ENCODE data around the gene TFF2.

Gene TFF2

DNA sequence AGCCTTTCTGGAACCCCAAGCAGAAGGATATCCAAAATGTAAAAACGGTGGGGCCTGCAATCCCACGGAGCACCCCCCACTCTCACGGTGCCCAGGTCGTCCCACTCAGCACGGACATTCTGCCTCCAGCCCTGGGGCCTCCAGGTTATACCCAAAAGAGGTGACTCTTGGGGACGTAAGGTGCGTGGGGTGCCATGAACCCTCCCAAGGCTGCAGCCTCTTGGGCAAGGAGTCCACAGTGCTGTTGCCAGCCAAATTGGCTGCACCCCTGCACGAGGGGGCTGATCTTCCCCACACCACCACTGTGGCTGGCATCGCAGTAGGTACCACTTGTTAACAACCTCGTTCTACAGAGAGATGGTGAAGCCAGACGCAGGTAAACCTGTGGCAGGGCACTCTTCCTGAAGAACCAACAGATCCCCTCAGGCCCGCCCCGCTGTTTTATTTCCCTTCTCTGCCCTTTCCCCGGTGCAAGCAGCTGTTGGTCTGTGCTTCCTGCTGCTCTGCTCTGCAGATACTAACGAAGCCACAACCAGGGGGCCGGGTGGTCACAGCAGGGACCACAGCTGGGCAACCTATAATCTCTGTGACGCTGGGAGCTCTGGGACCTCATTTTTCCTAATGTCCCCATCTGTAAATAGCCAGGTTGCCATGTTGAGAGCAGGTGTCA, 44.3 kb downstream of the TFF2 start:
- no peak overlapping the region for H2AFZ ChIP-seq (ENCODE audit: low read length)
- no peak overlapping the region for H3K27ac ChIP-seq (ENCODE audit: low read depth, low read length, poor library complexity, severe bottlenecking)
- no peaks in the 10 kb centered on the region for H3F3A ChIP-seq (ENCODE audit: insufficient read depth, low read length)
- TF ChIP-seq EZH2 (IDR thresholded peaks at IDR 0.05; ENCODE audit: borderline replicate concordance, low read length): no peak
- TF ChIP-seq, protein P1, sequence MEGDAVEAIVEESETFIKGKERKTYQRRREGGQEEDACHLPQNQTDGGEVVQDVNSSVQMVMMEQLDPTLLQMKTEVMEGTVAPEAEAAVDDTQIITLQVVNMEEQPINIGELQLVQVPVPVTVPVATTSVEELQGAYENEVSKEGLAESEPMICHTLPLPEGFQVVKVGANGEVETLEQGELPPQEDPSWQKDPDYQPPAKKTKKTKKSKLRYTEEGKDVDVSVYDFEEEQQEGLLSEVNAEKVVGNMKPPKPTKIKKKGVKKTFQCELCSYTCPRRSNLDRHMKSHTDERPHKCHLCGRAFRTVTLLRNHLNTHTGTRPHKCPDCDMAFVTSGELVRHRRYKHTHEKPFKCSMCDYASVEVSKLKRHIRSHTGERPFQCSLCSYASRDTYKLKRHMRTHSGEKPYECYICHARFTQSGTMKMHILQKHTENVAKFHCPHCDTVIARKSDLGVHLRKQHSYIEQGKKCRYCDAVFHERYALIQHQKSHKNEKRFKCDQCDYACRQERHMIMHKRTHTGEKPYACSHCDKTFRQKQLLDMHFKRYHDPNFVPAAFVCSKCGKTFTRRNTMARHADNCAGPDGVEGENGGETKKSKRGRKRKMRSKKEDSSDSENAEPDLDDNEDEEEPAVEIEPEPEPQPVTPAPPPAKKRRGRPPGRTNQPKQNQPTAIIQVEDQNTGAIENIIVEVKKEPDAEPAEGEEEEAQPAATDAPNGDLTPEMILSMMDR (IDR thresholded peaks at IDR 0.05; ENCODE audit: low read length): no peak
- H3K36me3 ChIP-seq (ENCODE audit: insufficient read depth, low read length): no peaks in the 10 kb centered on the region
- H3K9me2 ChIP-seq (ENCODE audit: low read depth, low read length): no peaks in the 10 kb centered on the region
- no peak overlapping the region for H3K4me3 ChIP-seq (ENCODE audit: low read depth, low read length, poor library complexity, severe bottlenecking)
- H3K79me2 ChIP-seq (ENCODE audit: insufficient read depth, low read length): no peaks in the 10 kb centered on the region
- no peaks in the 10 kb centered on the region for H3K9me3 ChIP-seq (ENCODE audit: low read length)
- H3K4me1 ChIP-seq (ENCODE audit: insufficient read depth, low read length, severe bottlenecking): no peaks in the 10 kb centered on the region
- no peak overlapping the region for H3K4me2 ChIP-seq (ENCODE audit: low read length)
- peaks cover 13% of the 10 kb centered on the region; the same call in 1 of the 2 replicates for H3K27me3 ChIP-seq (ENCODE audit: insufficient read depth, low read length)
- H4K20me1 ChIP-seq (ENCODE audit: insufficient read depth, low read length): no peaks in the 10 kb centered on the region
- no peak overlapping the region for H3K9ac ChIP-seq (ENCODE audit: low read length)

DNA sequence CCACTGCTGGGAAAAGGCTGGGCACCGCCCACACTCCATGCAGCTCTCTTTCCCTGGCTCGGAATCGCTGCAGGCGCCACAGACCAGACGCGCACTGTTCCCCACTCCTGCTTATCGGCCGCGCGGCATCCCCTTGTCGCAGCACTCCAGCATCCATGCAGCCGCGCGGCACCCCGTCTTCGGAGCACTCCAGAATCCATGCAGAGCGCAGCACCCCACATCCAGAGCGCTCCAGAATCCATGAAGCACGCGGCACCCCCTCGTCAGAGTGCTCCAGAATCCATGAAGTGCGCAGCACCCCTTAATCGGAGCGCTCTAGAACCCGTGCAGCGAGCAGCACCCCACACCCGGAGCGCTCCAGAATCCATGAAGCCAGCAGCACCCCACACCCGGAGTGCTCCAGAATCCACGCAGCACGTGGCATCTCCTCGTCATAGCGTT, 45.1 kb downstream of the TFF2 start:
- Histone ChIP-seq H3K9ac (ENCODE audit: low read length) (no peak overlapping the region), H3K9me3 (ENCODE audit: low read length) (no peaks in the 10 kb centered on the region), H4K20me1 (ENCODE audit: insufficient read depth, low read length) (no peaks in the 10 kb centered on the region), H3K4me3 (ENCODE audit: low read depth, low read length, poor library complexity, severe bottlenecking) (no peak overlapping the region), H3K4me2 (ENCODE audit: low read length) (no peak overlapping the region), H3K36me3 (ENCODE audit: insufficient read depth, low read length) (no peaks in the 10 kb centered on the region), H3K9me2 (ENCODE audit: low read depth, low read length) (no peaks in the 10 kb centered on the region), H3F3A (ENCODE audit: insufficient read depth, low read length) (no peaks in the 10 kb centered on the region), H3K79me2 (ENCODE audit: insufficient read depth, low read length) (no peaks in the 10 kb centered on the region), H2AFZ (ENCODE audit: low read length) (no peak overlapping the region), H3K27ac (ENCODE audit: low read depth, low read length, poor library complexity, severe bottlenecking) (no peak overlapping the region), H3K4me1 (ENCODE audit: insufficient read depth, low read length, severe bottlenecking) (no peaks in the 10 kb centered on the region), H3K27me3 (ENCODE audit: insufficient read depth, low read length) (peaks cover 13% of the 10 kb centered on the region; the same call in 1 of the 2 replicates)
- TF ChIP-seq EZH2 (IDR thresholded peaks at IDR 0.05; ENCODE audit: borderline replicate concordance, low read length): no peak
- TF ChIP-seq, protein P1 (IDR thresholded peaks at IDR 0.05; ENCODE audit: low read length): no peak

DNA sequence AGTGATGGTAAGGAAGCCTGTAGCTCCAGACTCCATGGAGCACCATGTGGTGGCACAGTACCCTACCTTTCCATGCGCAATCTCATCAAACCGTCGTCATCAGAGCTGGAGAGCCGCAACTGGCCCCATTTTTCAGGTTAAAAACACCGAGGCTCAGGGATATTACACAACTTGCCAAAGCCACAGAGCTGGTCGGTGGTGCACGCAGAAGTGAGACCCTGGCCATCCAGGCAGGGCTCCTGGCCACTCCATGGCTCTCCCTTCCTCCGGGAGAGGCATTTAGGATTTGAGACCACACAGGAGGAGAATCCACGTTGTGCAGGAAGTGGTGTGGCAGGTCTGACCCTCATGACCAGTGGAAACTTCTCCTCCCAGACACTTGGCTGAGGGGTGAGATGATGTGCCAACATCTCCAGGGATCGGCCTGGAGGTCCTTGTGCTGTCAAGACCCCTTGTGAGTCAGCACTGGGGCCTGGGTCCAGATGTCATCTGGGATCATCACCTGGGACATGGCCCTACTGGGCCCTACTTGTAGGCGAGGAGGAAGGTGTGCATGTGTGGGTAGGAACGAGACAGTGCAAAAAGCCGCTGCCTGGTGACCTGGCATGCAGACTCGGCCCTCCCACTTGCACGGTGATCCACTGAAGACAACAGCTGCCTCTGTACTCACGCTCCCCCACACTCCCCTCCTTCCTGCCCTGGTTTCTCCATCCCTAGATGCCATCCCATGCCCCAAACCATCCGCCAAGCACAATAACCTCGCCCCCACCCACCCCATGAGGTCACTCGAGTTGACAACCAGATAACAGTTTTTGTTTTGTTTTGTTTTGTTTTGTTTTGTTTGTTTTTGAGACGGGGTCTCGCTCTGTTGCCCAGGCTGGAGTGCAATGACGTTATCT, 46.0 kb downstream of the TFF2 start:
- H3K4me3 ChIP-seq (ENCODE audit: low read depth, low read length, poor library complexity, severe bottlenecking): no peak overlapping the region
- H3K36me3 ChIP-seq (ENCODE audit: insufficient read depth, low read length): no peaks in the 10 kb centered on the region
- H3K79me2 ChIP-seq (ENCODE audit: insufficient read depth, low read length): no peaks in the 10 kb centered on the region
- no peak overlapping the region for H3K27ac ChIP-seq (ENCODE audit: low read depth, low read length, poor library complexity, severe bottlenecking)
- no peaks in the 10 kb centered on the region for H3K9me3 ChIP-seq (ENCODE audit: low read length)
- no peaks in the 10 kb centered on the region for H3K9me2 ChIP-seq (ENCODE audit: low read depth, low read length)
- no peaks in the 10 kb centered on the region for H3F3A ChIP-seq (ENCODE audit: insufficient read depth, low read length)
- H2AFZ ChIP-seq (ENCODE audit: low read length): no peak overlapping the region
- no peaks in the 10 kb centered on the region for H4K20me1 ChIP-seq (ENCODE audit: insufficient read depth, low read length)
- H3K4me1 ChIP-seq (ENCODE audit: insufficient read depth, low read length, severe bottlenecking): no peaks in the 10 kb centered on the region
- no peak overlapping the region for H3K9ac ChIP-seq (ENCODE audit: low read length)
- no peak overlapping the region for H3K4me2 ChIP-seq (ENCODE audit: low read length)
- peaks cover 7% of the 10 kb centered on the region; the same call in 1 of the 2 replicates for H3K27me3 ChIP-seq (ENCODE audit: insufficient read depth, low read length)
- TF ChIP-seq EZH2 (IDR thresholded peaks at IDR 0.05; ENCODE audit: borderline replicate concordance, low read length): no peak
- TF ChIP-seq, protein P1 (IDR thresholded peaks at IDR 0.05; ENCODE audit: low read length): no peak

Measured in OCI-LY1 (cell line).